Panc1 (cell line): ENCODE results near the gene LCOR.

Experiments used
- POLR2AphosphoS5 ChIP-seq: IDR thresholded peaks from 2 replicates; pipeline ENCODE4 v1.6.1; 2012; ENCODE audit warnings: mild to moderate bottlenecking, low read depth, low read length, moderate library complexity
- SIN3A ChIP-seq: IDR thresholded peaks from 2 replicates; pipeline ENCODE4 v1.6.1; 2012; ENCODE audit warnings: low read depth, mild to moderate bottlenecking, low read length, moderate library complexity, borderline replicate concordance; ENCODE audit not compliant: insufficient read depth
- TF ChIP-seq, protein P1 (sequence below): fragments of 450-650 bp; IDR thresholded peaks from 2 replicates; pipeline ENCODE4 v1.5.1; 2017; ENCODE audit warnings: mild to moderate bottlenecking
- TF ChIP-seq, protein P2 (sequence below), 2 experiments: IDR thresholded peaks; 2 replicates each; pipeline ENCODE4 v1.6.1; 2011 to 2012; ENCODE audit warnings: low read depth in 2 of 2, control low read depth in 1 of 2, low read length in 1 of 2, mild to moderate bottlenecking in 1 of 2, moderate library complexity in 1 of 2; ENCODE audit not compliant: insufficient read depth in 1 of 2

DNA sequence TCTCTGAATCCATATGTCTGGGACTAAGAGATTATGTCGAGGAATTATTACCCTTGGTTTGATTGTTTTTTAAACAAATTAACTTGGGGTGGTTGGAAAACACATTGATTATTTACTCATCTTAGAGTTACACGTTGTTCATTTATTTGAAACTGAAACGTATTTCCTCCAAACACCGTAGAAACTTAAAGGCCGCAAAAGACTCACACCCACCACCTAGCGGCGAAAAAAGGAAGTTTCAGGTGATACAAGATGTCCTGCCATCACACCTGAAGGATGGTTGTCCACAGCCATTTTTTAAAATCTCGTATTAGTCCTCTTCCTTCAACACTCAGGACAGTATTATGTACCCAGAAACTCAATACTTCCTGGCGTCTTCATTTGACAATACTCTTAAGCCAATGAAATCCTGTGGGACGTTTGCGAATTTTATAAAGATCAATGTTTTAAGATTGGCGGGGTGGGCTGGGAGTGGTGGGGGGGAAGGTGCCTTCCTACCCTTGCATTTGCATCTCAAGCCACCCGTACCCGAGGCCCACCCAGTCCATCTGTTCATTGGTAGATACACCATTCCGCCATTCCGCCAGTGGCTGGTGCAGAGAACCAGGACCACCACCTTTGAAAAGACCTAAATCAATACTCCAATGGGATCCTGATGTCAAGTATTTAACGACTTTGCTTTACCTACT, 1.4 kb upstream of the LCOR start:
- TF ChIP-seq, protein P1, sequence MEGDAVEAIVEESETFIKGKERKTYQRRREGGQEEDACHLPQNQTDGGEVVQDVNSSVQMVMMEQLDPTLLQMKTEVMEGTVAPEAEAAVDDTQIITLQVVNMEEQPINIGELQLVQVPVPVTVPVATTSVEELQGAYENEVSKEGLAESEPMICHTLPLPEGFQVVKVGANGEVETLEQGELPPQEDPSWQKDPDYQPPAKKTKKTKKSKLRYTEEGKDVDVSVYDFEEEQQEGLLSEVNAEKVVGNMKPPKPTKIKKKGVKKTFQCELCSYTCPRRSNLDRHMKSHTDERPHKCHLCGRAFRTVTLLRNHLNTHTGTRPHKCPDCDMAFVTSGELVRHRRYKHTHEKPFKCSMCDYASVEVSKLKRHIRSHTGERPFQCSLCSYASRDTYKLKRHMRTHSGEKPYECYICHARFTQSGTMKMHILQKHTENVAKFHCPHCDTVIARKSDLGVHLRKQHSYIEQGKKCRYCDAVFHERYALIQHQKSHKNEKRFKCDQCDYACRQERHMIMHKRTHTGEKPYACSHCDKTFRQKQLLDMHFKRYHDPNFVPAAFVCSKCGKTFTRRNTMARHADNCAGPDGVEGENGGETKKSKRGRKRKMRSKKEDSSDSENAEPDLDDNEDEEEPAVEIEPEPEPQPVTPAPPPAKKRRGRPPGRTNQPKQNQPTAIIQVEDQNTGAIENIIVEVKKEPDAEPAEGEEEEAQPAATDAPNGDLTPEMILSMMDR, result peak; percentile 92
- TF ChIP-seq SIN3A, result no peak
- TF ChIP-seq POLR2AphosphoS5, result no peak
- TF ChIP-seq, protein P2, sequence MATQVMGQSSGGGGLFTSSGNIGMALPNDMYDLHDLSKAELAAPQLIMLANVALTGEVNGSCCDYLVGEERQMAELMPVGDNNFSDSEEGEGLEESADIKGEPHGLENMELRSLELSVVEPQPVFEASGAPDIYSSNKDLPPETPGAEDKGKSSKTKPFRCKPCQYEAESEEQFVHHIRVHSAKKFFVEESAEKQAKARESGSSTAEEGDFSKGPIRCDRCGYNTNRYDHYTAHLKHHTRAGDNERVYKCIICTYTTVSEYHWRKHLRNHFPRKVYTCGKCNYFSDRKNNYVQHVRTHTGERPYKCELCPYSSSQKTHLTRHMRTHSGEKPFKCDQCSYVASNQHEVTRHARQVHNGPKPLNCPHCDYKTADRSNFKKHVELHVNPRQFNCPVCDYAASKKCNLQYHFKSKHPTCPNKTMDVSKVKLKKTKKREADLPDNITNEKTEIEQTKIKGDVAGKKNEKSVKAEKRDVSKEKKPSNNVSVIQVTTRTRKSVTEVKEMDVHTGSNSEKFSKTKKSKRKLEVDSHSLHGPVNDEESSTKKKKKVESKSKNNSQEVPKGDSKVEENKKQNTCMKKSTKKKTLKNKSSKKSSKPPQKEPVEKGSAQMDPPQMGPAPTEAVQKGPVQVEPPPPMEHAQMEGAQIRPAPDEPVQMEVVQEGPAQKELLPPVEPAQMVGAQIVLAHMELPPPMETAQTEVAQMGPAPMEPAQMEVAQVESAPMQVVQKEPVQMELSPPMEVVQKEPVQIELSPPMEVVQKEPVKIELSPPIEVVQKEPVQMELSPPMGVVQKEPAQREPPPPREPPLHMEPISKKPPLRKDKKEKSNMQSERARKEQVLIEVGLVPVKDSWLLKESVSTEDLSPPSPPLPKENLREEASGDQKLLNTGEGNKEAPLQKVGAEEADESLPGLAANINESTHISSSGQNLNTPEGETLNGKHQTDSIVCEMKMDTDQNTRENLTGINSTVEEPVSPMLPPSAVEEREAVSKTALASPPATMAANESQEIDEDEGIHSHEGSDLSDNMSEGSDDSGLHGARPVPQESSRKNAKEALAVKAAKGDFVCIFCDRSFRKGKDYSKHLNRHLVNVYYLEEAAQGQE (IDR thresholded peaks at IDR 0.05; ENCODE audit: insufficient read depth in 1 of 2, low read depth in 2 of 2, low read length in 1 of 2), result no peak
